Hematopoietic multipotent progenitor cell treated with erythropoietin and hydrocortisone succinate and interleukin-3 and kit ligand, for 6 days (in vitro differentiated cells): ENCODE results near the gene CHRNB1.

Source experiments
- DNase-seq: peaks from one replicate; pipeline ENCODE4 v3.0.0-alpha.2; 2015

Gene CHRNB1

DNA sequence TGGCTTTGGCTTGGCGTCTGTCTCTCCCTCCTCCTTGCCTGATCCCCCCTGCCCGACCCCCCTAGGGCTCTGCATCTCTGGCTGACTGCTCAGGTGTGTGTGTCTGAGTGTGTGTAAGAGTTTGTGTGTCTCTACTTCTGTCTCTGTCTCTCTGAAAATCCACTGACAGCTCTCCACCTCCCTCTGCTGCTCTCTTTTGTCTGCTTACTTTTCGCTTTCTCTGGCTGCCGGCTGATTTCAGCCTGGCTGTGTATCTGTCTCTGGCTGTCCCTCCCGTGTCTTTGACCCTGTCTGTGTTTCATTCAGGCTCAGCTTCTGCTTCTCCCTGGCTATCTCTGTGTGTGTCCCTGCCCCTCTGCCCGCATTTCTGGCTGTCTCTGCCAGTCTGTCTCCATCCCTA is 28.5 kb upstream of the CHRNB1 start:
- no peak for DNase-seq

DNA sequence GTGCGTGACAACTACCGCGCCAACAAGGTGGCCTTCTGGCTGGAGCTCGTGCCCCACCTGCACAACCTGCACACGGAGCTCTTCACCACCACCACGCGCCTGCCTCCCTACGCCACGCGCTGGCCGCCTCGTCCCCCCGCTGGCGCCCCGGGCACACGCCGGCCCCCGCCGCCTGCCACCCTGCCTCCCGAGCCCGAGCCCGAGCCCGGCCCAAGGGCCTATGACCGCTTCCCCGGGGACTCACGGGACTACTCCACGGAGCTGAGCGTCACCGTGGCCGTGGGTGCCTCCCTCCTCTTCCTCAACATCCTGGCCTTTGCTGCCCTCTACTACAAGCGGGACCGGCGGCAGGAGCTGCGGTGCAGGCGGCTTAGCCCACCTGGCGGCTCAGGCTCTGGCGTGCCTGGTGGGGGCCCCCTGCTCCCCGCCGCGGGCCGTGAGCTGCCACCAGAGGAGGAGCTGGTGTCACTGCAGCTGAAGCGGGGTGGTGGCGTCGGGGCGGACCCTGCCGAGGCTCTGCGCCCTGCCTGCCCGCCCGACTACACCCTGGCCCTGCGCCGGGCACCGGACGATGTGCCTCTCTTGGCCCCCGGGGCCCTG is 27.7 kb upstream of the CHRNB1 start:
- DNase-seq = no peak

GRCh38 chr17:7418472-7419152 is 26.2 kb upstream of the CHRNB1 start:
- no peak for DNase-seq

DNA sequence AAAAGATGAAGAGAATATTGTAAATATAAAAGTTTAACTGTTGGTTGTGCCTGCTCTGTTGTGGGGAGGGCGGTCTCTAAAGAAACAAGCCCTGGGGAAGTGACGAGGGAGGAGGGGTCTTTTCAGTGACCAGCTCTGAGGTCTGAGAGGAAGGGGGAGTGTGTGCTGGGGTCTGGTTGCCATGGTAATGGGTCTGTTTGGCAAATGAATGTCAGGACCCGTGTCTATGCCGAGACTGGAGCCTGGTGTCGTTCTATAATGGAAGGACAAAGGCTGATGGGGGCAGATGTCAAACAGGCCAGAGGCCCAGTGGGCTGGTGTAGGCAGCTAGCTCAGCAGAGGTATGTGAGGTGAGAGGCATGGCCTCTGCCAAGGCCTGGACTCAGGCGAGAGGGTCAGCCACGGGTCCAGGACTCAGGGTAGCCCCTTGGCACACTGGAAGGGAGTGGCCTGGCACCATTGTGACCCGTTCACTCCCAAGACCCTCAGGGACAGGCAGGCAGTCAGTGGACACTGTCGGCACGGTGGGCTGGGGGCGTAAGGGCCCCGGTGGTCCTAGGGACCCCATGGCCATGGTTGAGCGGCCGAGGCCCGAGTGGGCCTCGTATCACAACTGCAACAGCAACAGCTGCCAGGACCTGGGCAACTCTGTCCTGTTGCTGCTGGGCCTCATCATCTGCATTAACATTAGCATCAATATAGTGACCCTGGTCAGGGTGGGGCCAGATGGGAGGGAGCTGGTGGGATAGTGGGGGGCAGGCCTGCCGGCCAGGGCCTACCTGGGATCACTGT is 24.8 kb upstream of the CHRNB1 start, which contains the start of gene SPEM1:
Gene SPEM1, plus strand, starts transcription at position 506 of the 792 bp plus-strand sequence. Its CDS starts 61 bp downstream, at position 567.
- DNase-seq = no peak

GRCh38 chr17:7421186-7421585 is 23.7 kb upstream of the CHRNB1 start:
- DNase-seq = no peak

DNA sequence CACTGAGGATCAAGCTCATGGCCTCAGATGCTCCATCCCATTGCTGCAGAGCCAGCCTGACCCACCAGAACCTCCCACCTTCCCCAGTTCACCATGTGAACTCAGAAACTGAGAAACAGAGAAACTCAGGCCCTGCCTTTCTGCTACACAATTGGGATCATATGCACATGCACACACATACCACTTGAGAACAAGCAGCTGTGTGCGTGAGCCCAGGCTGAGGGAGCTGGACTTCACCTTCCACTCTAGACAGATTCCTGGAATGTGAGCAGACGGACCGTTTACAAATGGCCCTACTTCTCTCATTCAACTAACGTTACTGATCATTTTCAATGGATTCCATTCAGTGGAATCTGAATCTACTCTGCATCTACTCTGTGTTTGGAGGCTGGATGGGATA is 21.2 kb upstream of the CHRNB1 start:
- no peak for DNase-seq

GRCh38 chr17:7425316-7425715 is 19.5 kb upstream of the CHRNB1 start, which contains the start of gene SPEM2:
SPEM2 (plus strand) TSS chr17:7425616; CDS start chr17:7425689, 73 bp downstream.
- peak; percentile 23 for DNase-seq

- DNase-seq = no peak
Measured at GRCh38 chr17:7425756-7426155, 19.1 kb upstream of the CHRNB1 start.

- DNase-seq = no peak
Measured at GRCh38 chr17:7426203-7426863, 18.5 kb upstream of the CHRNB1 start.

DNA sequence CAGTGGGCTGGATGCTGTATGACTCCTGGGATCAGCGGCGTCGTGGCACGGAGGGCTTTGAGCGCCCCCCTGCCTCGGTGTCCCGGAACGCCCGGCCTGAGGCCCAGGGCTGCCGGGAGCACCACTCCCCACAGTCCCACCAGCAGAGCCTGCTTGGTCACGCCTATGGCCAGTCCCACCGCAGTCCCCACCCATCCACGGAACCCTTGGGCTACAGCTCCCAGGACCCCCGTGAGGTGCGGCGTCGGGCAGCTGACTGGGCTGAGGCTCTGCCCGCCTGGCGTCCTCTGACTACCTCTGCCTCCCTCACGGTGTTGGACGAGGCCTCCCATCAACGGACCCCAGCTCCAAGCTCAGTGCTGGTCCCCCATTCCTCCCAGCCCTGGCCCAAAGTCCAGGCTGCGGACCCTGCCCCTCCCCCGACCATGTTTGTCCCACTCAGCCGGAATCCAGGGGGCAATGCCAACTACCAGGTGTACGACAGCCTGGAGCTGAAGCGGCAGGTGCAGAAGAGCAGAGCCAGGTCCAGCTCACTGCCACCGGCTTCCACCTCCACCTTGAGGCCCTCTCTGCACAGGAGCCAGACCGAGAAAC is 17.9 kb upstream of the CHRNB1 start:
- no peak for DNase-seq

GRCh38 chr17:7427549-7427948 is 17.3 kb upstream of the CHRNB1 start:
- DNase-seq = no peak

DNA sequence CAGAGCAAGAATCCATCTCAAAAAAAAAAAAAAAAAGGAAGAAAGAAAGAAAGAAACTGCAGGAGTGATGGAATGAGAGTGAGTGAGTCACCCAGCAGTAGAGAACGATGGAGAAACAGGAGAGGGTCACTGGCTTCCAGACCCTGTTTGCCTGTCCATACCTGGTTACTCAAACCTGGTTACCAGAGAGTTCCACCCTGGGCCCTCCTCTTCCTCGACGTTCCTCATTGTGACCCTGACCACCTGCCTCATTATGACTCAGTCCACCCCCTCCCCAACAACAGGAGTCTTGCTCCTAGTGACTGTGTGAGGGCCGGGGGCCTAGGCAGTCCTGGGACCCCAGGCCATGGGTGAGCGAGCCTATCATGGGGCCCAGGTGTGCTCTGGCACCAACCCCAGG is 16.3 kb upstream of the CHRNB1 start, which contains the start of gene SPEM3:
Gene SPEM3, plus strand, starts transcription at position 301 of the 400 bp plus-strand sequence. Its CDS starts 46 bp downstream, at position 347.
- no peak for DNase-seq

- no peak for DNase-seq
Measured at GRCh38 chr17:7429722-7430121, 15.1 kb upstream of the CHRNB1 start.

- no peak for DNase-seq
Measured at GRCh38 chr17:7431231-7431630, 13.6 kb upstream of the CHRNB1 start.

GRCh38 chr17:7432296-7432695 is 12.6 kb upstream of the CHRNB1 start:
- DNase-seq = no peak

- DNase-seq = peak; percentile 84
Measured at GRCh38 chr17:7435676-7436555, 8.9 kb upstream of the CHRNB1 start.

GRCh38 chr17:7436556-7437368 is 8.1 kb upstream of the CHRNB1 start:
- DNase-seq = peak; percentile 90

DNA sequence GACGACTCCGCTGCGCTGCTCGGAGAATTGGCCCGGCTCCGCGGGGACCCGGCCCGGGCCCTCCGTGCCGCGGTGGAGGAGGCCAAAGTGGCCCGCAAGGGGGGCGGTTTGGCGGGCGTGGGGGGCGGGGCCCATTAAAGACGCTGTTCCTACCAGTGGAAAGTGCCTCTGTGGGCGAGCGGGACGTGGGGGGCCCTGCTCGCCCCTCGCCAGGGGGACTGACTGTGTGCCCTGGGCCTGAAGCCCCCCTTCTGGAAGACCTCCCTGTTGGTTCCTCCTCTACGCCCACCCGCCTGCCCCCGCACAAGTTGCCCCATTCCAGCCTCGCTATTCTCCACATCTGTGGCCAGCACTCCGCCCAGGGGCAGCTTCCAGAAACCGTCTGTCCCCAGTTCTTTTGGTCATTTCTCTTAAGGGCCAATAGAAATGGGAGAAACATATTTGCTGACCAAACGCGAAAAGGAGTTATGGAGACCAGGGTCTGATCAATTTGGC is 7.4 kb upstream of the CHRNB1 start:
- no peak for DNase-seq

DNA sequence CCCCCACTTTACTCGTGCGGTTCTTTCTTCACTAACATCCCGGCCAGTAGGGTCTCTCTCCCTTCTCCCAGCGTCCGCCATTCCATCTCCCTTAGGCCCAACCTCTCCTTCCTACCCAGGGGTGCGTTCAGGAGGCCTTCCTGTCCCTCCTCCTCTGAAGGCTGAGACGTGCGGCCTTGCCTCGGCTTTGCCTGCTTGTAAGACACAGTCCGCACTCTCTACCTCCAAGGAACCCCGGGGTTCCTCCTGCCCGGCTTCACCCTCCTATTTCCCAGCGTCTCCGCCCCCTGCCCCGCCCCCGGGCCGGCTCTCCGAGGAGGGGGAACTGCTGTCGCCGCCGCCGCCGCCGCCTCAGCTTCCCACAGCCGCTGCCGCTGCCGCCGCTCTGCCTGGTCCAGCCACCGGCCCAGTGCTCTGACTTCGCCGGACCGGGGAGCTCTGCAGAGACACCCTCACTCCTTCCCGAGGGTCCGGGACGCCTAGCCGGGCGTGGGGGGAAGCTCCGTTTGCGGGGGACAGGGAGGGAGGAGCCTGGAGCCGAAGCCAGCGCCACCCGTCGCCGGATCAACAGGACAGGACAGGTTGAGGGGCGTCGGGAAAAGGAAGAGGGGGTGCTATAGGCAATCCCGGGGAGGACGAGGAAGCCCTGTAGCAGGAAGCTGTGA is 6.8 kb upstream of the CHRNB1 start:
- DNase-seq = peak; percentile 62
